B cell (primary cell): ENCODE results near the gene TENM4. TPM values are rescaled to one million over a fixed set of nuclear protein-coding genes. Genes with fewer than 3 reads are reported as not detected.

Source experiments
- ATAC-seq: fragments of 200-7000 bp; cut with Tn5 transposase; one replicate; pipeline ENCODE4 v1.10.0; 2021; ENCODE audit warnings: low read depth, mild to moderate bottlenecking, moderate number of reproducible peaks, moderate library complexity
- CTCF ChIA-PET: fragments of 350-600 bp; sonication (Branson Sonifier 250); formaldehyde crosslinking; loops from one replicate; lab custom pipeline; 2021; ENCODE audit warnings: antibody characterized with exemption, inconsistent platforms; lab: Charles Lee
- POLR2A ChIA-PET: fragments of 350-600 bp; sonication (Branson Sonifier 250); formaldehyde crosslinking; loops from one replicate; lab custom pipeline; 2021; ENCODE audit warnings: antibody characterized with exemption; lab: Charles Lee
- DNase-seq: peaks from one replicate; pipeline ENCODE4 v3.0.0; 2013
- H2AFZ ChIP-seq: 2 replicates; pipeline ENCODE4 v1.6.1; 2012; ENCODE audit warnings: mild to moderate bottlenecking, low read depth, low read length; ENCODE audit not compliant: insufficient read depth, poor library complexity, severe bottlenecking
- H3K27ac ChIP-seq, 2 donors: 1 replicate in 1 of 2; 2 replicates in 1 of 2; pipeline ENCODE4 v1.5.1; 2012 to 2013; ENCODE audit warnings: low read length in 2 of 2, mild to moderate bottlenecking in 2 of 2, moderate library complexity in 1 of 2
- H3K27me3 ChIP-seq, 4 experiments: fragments of 200-600 bp in 1 of 4; sonication (generic) in 1 of 4; replicated peaks in 1 of 4; 1 replicate in 2 of 4; 2 replicates in 2 of 4; pipeline versions ENCODE4 v1.6.1 to v1.7.0; 2013 to 2016; ENCODE audit warnings: low read length in 3 of 4, mild to moderate bottlenecking in 2 of 4, mixed read lengths in 1 of 4, moderate library complexity in 1 of 4; ENCODE audit not compliant: insufficient read depth in 4 of 4, control insufficient read depth in 3 of 4; ENCODE audit errors: control extremely low read depth in 1 of 4
- H3K36me3 ChIP-seq, 2 experiments: replicated peaks in 1 of 2; 1 replicate in 1 of 2; 2 replicates in 1 of 2; pipeline versions ENCODE4 v1.6.1 to v1.7.1; 2013; ENCODE audit warnings: low read length in 1 of 2; ENCODE audit not compliant: insufficient read depth in 2 of 2, control insufficient read depth in 1 of 2; ENCODE audit errors: control extremely low read depth in 1 of 2, extremely low read depth in 1 of 2
- H3K4me1 ChIP-seq, 2 donors: fragments of 200-600 bp in 1 of 2; sonication (generic) in 1 of 2; 1 replicate in 1 of 2; 2 replicates in 1 of 2; pipeline versions ENCODE4 v1.5.1 to v1.6.1; 2013 to 2017; ENCODE audit warnings: low read length in 2 of 2; ENCODE audit not compliant: control insufficient read depth in 2 of 2, insufficient read depth in 2 of 2
- H3K4me2 ChIP-seq: replicated peaks from 2 replicates; pipeline ENCODE3; 2012; ENCODE audit warnings: mild to moderate bottlenecking, low read depth, low read length; ENCODE audit not compliant: poor library complexity, severe bottlenecking
- H3K4me3 ChIP-seq, 5 experiments: fragments of 200-600 bp in 1 of 5; sonication (generic) in 1 of 5; 1 replicate in 3 of 5; 2 replicates in 2 of 5; pipeline versions ENCODE4 v1.5.1 to v1.7.0; 2011 to 2016; ENCODE audit warnings: low read length in 4 of 5, mild to moderate bottlenecking in 4 of 5, low read depth in 2 of 5, control low read depth in 1 of 5, moderate library complexity in 1 of 5; ENCODE audit not compliant: insufficient read depth in 1 of 5; ENCODE audit errors: control extremely low read depth in 1 of 5, extremely low read depth in 1 of 5
- H3K79me2 ChIP-seq: fragments of 200-600 bp; sonication (generic); one replicate; pipeline ENCODE4 v1.6.0; 2016; ENCODE audit warnings: low read length; ENCODE audit not compliant: control insufficient read depth, insufficient read depth
- H3K9ac ChIP-seq: fragments of 200-600 bp; sonication (generic); 2 replicates; pipeline ENCODE4 v1.6.1; 2017; ENCODE audit warnings: mild to moderate bottlenecking, low read length, moderate library complexity
- H3K9me3 ChIP-seq, 3 donors: one replicate each; pipeline versions ENCODE4 v1.6.1 to v1.7.1; 2013; ENCODE audit warnings: low read length in 2 of 3; ENCODE audit not compliant: control insufficient read depth in 2 of 3, insufficient read depth in 1 of 3; ENCODE audit errors: control extremely low read depth in 1 of 3
- H4K20me1 ChIP-seq: 2 replicates; pipeline ENCODE4 v1.6.0; 2012; ENCODE audit warnings: mild to moderate bottlenecking, low read length; ENCODE audit not compliant: insufficient read depth, control insufficient read depth, poor library complexity, severe bottlenecking
- H3K27ac Mint-ChIP-seq: one replicate; pipeline ENCODE4 v1.8.0; 2021; ENCODE audit warnings: mixed read lengths
- H3K27me3 Mint-ChIP-seq: one replicate; pipeline ENCODE4 v1.8.0; 2021; ENCODE audit warnings: mixed read lengths
- H3K4me1 Mint-ChIP-seq: one replicate; pipeline ENCODE4 v1.8.0; 2021; ENCODE audit warnings: mixed read lengths
- H3K4me3 Mint-ChIP-seq: one replicate; pipeline ENCODE4 v1.8.0; 2021; ENCODE audit warnings: mixed read lengths
- H3K9me3 Mint-ChIP-seq: one replicate; pipeline ENCODE4 v1.8.0; 2022; ENCODE audit warnings: mixed read lengths; ENCODE audit not compliant: insufficient read depth
- EZH2 ChIP-seq: IDR thresholded peaks from 2 replicates; pipeline ENCODE4 v1.6.1; 2012; ENCODE audit warnings: borderline replicate concordance, low read depth, mild to moderate bottlenecking, moderate library complexity, low read length; ENCODE audit not compliant: insufficient read depth, poor library complexity, severe bottlenecking
- WGBS: methylation state at CpG from one replicate; pipeline ENCODE4 v1.1.5; 2013; ENCODE audit warnings: missing lambda C conversion rate; ENCODE audit not compliant: insufficient coverage; 5-methylcytosine and 5-hydroxymethylcytosine counted together
- intact Hi-C: fragments of 100-400 bp; cut with micrococcal nuclease; formaldehyde crosslinking; loops from one replicate; pipeline ENCODE4 v1.10.0; 2022
- polyA plus RNA-seq: library from polyadenylated mRNA; depleted of rRNA; stranded (reverse); fragments of >200 nt; gene quantifications from 2 replicates; pipeline ENCODE4 v1.2.3, GENCODE V29; 2012
- total RNA-seq, 2 donors: library from RNA; stranded (reverse); fragments of 120-200 nt in 1 of 2; gene quantifications; 1 replicate in 1 of 2; 2 replicates in 1 of 2; pipeline versions ENCODE4 v1.2.3 to v1.2.4, GENCODE V29; 2013 to 2022
- TF ChIP-seq, protein P1 (sequence below): fragments of 200-600 bp; IDR thresholded peaks from one replicate; pipeline ENCODE4 v1.8.0; 2022; ENCODE audit warnings: antibody characterized with exemption, mild to moderate bottlenecking

TENM4 gene
- total and polyA plus RNA-seq, 2 donors (not counting 1 experiment from before 2014, with no cell fraction given) = 0.09 to 5.7 TPM

DNA sequence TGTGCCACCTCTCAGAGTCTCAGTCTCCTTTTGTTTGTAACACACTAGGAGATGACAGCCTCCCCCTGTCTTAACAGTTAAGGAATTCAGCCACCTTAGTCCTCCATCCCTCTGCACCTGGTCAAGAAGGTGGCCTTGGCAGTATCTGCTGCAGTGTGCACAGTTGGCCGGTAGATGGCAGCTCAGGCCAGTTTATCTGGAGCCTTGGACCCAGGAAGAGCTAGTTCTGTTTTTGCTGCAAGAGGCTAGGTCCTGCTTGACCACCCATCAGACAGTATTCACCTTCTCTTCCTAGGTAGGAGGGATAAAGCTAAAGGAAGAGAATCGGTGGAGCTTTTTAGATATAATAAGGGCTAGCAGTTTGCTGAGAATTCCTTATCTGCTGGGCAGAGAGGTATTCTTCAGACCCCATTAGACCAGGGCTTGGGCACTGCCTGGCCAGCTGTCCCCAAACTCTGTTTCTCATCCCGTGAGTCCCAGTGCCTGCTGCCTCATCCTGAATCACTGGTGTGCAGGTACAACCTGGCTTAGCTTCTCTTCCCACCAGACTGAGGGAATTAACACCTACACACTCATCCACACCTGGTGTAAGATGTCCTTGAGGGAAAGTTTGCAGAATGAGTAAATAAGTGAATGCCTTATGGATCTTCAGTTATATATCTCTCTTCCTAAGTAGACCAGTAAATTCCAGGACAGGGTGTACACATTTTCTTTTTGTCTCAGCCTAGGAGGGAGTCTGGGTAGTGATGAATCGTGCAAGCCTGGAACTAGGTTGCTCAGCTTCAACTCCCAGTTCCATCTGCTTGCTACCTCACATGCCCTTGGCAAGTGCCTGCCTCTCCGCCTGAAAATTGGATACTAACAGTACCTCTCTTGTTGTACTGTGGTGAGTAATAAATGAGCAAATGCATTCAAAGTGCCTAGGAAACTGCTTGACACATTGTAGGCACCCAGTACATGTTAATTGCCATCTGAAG is 795.3 kb downstream of the TENM4 start:
- WGBS = 39% methylated on average over 3 of the region's 5 CpGs
- H3K4me1 ChIP-seq = no peaks in the 10 kb centered on the region
- TF ChIP-seq, protein P1, sequence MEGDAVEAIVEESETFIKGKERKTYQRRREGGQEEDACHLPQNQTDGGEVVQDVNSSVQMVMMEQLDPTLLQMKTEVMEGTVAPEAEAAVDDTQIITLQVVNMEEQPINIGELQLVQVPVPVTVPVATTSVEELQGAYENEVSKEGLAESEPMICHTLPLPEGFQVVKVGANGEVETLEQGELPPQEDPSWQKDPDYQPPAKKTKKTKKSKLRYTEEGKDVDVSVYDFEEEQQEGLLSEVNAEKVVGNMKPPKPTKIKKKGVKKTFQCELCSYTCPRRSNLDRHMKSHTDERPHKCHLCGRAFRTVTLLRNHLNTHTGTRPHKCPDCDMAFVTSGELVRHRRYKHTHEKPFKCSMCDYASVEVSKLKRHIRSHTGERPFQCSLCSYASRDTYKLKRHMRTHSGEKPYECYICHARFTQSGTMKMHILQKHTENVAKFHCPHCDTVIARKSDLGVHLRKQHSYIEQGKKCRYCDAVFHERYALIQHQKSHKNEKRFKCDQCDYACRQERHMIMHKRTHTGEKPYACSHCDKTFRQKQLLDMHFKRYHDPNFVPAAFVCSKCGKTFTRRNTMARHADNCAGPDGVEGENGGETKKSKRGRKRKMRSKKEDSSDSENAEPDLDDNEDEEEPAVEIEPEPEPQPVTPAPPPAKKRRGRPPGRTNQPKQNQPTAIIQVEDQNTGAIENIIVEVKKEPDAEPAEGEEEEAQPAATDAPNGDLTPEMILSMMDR = peak; percentile 97
- TF ChIP-seq EZH2 = no peak
- no peaks in the 10 kb centered on the region for H3K27me3 ChIP-seq
- no peak overlapping the region for H3K9ac ChIP-seq
- intact Hi-C loops = loop anchor here (1.0 to 10.0 kb wide), 2 partner anchors 70 to 1509 kb away; no protein-coding TSS in a partner anchor
- no peak overlapping the region for H3K27ac ChIP-seq
- Mint-ChIP-seq H3K9me3 (no peaks in the 10 kb centered on the region), H3K4me3 (no peak overlapping the region), H3K4me1 (no peaks in the 10 kb centered on the region), H3K27me3 (peaks cover 23% of the 10 kb centered on the region), H3K27ac (no peak overlapping the region)
- CTCF ChIA-PET = interaction anchor here (0.5 to 4.9 kb wide), 23 partner anchors 10 to 847 kb away, joined by 3 to 46 read pairs (median 4); no protein-coding TSS in a partner anchor
- peak; percentile 66 for DNase-seq
- no peaks in the 10 kb centered on the region for H4K20me1 ChIP-seq
- H3K4me2 ChIP-seq = no peak overlapping the region
- ATAC-seq = peak; percentile 74
- H2AFZ ChIP-seq = no peak overlapping the region
- POLR2A ChIA-PET = no interaction called here
- no peaks in the 10 kb centered on the region for H3K79me2 ChIP-seq
- H3K4me3 ChIP-seq = no peak overlapping the region
- H3K9me3 ChIP-seq = no peaks in the 10 kb centered on the region
- no peaks in the 10 kb centered on the region for H3K36me3 ChIP-seq

DNA sequence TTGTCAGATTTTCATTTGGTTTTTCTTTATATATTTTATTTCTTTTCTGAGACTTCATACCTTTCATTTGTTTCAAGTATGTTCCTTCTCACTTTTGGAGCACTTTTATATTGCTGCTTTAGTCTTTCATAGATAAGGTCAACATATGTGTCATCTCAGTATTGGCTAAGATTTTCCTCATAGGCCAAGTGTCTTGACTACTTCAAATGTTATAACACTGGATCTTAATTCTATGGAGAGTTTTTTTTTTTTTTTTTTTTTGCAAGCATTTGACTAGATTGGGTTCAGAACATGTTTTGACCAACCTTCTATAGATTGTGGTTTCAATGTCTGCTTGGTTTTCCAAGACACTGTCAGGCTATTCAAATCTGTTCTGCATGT is 797.2 kb downstream of the TENM4 start:
- Histone ChIP-seq H3K9me3 (peaks cover 0 to 4% (median 0%) of the 10 kb centered on the region in 3 donors), H3K4me3 (no peak overlapping the region), H3K27ac (no peak overlapping the region), H3K36me3 (no peaks in the 10 kb centered on the region), H3K9ac (no peak overlapping the region), H2AFZ (no peak overlapping the region), H3K27me3 (no peaks in the 10 kb centered on the region), H3K4me2 (no peak overlapping the region), H3K79me2 (no peaks in the 10 kb centered on the region), H3K4me1 (no peaks in the 10 kb centered on the region), H4K20me1 (no peaks in the 10 kb centered on the region)
- Mint-ChIP-seq H3K4me3 (no peak overlapping the region), H3K9me3 (no peaks in the 10 kb centered on the region), H3K27me3 (peaks cover 16% of the 10 kb centered on the region), H3K27ac (no peak overlapping the region), H3K4me1 (no peaks in the 10 kb centered on the region)
- ChIA-PET POLR2A (no interaction called here), CTCF (interaction anchor here (4.9 kb wide), 1 partner anchor 13 kb away, joined by 46 read pairs; no protein-coding TSS in a partner anchor)
- TF ChIP-seq, protein P1 = no peak
- TF ChIP-seq EZH2 = no peak
- no peak for DNase-seq
- intact Hi-C loops = loop anchor here (10.0 kb wide), 1 partner anchor 1511 kb away; no protein-coding TSS in a partner anchor
- ATAC-seq = no peak
